Stimulated activated CD8-positive, alpha-beta memory T cell treated with anti-CD3 and anti-CD28 coated beads, Interleukin-15, amount 100 ng/mL, for 24 hours (primary cell): ENCODE measurements around the gene DUSP21.
A peak's percentile ranks its signal among the peaks of the same experiment; 100 is the strongest.
"Not testable (repeated sequence)": the region's sequence is repeated elsewhere in the genome, so short reads cannot be mapped to it uniquely, and the experiment has no call there.

ENCODE experiments used
- DNase-seq: peaks from one replicate; pipeline ENCODE4 v3.0.0-alpha.2; 2020; ENCODE audit warnings: low read depth

Gene DUSP21

GRCh38 chrX:44843753-44844152, at the start of gene DUSP21:
Gene DUSP21, plus strand, starts transcription at chrX:44844021. Its CDS starts 112 bp downstream, at chrX:44844133.
- no peak for DNase-seq

DNA sequence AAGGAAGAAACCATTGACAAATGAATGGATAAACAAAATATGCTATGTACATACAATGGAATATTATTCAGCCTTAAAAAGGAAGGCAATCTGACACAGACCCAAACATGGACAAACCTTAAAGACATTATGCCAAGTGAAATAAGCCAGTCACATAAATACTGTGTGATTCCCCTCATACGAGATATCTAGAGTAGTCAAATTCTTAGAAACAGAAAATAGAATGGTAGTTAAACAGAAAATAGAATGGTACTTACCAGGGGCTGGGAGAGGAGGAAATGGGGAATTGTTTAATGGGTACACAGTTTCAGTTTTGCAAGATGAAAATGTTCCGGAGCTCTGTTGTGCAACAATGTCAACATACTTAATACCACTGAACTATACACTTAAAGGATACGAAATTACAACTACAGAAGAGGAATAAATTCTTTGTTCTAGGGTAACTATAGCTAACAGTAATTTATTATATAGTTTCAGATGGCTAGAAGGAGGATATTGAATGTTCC, 47.8 kb upstream of the DUSP21 start:
- DNase-seq = no peak

DNA sequence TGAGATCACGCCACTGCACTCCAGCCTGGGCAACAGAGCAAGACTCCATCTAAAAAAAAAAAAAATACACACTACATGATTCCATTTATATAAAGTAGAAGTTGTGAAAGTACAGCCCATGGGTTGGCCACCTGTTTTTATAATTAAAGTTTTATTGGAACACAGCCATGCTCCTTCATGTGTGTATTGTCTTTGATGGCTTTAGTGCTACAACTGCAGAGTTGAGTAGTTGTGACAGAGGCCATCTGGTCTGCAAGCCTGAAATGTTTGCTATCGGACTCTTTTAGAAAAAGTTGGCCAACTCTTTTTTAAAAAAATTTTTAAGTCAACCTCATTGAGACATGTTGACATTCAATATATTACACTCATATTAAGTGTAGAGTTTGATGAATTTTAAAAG, 41.2 kb upstream of the DUSP21 start:
- no peak for DNase-seq

- no peak for DNase-seq
Measured at GRCh38 chrX:44815681-44816080, 28.1 kb upstream of the DUSP21 start.

GRCh38 chrX:44816367-44816766, 27.5 kb upstream of the DUSP21 start:
- DNase-seq = no peak

- DNase-seq = no peak
Measured at GRCh38 chrX:44817029-44817428, 26.8 kb upstream of the DUSP21 start.

- no peak for DNase-seq
Measured at GRCh38 chrX:44822601-44823000, 21.2 kb upstream of the DUSP21 start.

- DNase-seq = not testable (repeated sequence)
Measured at GRCh38 chrX:44823193-44823592, 20.6 kb upstream of the DUSP21 start.

GRCh38 chrX:44828008-44828605, 15.7 kb upstream of the DUSP21 start:
- no peak for DNase-seq

GRCh38 chrX:44829832-44830231, 14.0 kb upstream of the DUSP21 start:
- no peak for DNase-seq

- DNase-seq = no peak
Measured at GRCh38 chrX:44842550-44843317, 1.1 kb upstream of the DUSP21 start.

DNA sequence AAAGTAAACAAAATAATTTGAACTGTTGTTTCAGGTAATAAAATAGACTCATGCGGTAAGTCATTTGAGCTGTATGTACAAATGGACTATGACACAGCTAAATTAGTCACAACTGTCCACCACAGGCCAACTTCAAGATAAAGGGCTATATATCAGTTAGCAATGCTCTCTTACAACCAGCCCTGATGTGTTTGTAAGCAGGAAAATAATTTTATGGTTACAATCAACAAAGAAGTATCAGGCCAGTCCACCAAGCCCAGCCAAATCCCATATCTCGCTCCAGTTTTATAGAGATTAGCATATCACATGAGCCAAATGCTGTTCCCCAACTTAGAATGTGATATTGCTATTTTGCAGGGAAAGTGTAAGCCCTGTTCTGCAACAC, 511 bp upstream of the DUSP21 start:
- DNase-seq = no peak

DNA sequence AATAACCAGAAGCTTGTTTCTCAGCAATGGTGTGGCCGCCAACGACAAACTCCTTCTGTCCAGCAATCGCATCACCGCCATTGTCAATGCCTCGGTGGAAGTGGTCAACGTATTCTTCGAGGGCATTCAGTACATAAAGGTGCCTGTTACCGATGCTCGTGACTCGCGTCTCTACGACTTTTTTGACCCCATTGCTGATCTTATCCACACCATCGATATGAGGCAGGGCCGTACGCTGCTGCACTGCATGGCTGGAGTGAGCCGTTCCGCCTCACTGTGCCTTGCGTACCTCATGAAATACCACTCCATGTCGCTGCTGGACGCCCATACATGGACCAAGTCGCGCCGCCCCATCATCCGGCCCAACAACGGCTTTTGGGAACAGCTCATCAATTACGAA, 383 bp downstream of the DUSP21 start:
- DNase-seq = no peak

GRCh38 chrX:44850891-44851290, 7.1 kb downstream of the DUSP21 start:
- not testable (repeated sequence) for DNase-seq

DNA sequence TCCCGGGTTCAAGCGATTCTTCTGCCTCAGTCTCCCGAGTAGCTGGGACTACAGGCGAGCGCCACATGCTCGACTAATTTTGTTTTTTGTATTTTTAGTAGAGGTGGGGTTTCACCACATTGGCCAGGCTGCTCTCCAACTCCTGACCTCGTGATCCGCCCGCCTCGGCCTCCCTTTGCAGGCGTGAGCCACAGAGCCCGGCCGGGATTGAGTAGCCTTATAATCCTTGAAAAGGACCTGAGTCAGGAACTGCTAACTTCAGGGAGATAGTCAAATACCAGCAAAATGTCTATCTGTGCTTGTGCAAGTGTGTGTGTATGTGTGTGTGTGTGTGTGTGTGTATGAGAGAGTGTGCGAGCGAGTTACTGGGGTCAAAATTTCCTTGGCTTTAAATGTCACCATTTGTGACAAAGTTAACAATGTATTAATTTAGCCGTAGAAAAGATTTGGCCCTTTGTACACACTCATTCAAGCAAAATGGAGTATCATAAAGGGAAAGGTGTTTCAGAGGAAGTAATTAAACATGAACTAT, 27.4 kb downstream of the DUSP21 start:
- DNase-seq = no peak

DNA sequence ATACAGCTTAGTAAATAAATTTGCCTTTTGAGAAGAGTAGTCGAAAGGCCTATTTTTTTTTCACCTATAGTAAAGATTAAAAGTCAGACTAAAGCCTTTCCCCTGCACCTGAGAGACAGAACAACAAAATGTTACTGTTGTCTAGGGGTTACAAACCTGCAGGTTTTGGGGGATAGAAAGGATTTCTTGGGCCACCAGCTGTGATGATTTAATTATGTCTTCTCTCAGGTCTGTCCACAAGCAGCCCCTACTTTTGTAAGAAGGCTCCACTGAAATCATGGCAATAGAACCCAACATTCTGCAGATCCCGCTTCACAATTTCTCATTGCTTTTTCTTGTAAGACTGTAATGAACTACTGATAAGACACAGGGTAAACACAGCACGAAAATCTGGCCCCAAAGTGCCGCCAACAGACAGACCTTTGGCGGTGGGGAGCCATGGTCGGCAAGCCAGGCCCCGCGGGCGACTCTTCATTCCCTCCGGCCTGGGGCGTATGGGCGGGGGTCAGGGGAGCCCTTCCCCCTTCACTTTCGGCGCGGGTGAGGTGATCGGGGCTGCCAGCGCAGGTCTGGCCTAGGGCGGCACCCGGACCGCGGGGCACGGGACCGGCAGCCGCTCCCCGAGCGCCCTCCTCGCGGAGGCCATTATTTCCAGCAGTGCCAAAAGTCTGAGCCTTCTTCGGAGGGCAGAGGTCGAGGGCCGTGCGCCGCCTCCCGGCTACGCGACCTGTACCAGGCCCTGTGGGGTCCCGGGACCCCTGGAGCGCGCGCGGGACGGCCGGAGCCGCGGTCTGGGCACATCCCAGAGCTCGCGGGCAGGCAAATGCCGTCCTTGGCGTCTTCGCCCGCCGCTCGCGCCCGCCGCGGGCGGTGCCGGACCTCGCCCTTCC, 28.4 kb downstream of the DUSP21 start:
- peak; percentile 1 for DNase-seq

DNA sequence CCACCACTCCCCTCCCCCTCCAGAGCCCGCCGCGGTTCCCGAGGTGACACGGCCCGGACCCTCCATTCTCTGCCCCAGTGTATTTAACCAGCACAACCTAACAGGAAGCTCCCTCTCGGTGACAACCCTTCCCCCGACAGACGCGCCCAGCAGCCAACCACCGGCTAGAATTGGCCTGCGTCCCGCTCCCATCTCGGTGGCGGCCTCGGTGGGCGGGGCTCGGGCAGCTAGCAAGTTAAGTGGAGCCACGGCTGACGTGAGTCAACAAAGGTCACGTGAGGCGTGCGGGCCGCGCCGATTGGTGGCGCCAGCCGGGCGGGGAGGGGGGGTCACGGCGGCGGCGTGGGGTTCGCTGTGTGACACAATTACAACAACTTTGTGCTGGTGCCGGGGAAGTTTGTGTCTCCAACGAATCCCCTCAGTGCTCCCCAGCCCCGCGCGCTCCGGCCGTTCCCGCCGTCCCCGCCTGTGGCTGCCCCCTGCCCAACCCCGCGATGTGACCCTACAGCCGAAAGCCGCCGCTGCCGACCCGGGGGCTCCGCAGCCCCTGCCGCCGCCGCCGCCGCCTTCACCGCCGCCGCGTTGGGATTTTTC, 29.1 kb downstream of the DUSP21 start, which contains the start of gene KDM6A:
TSS of gene KDM6A (plus strand) at position 368 of the 594 bp plus-strand sequence. CDS start 364 bp downstream, outside the sequence.
- DNase-seq = peak; percentile 80

DNA sequence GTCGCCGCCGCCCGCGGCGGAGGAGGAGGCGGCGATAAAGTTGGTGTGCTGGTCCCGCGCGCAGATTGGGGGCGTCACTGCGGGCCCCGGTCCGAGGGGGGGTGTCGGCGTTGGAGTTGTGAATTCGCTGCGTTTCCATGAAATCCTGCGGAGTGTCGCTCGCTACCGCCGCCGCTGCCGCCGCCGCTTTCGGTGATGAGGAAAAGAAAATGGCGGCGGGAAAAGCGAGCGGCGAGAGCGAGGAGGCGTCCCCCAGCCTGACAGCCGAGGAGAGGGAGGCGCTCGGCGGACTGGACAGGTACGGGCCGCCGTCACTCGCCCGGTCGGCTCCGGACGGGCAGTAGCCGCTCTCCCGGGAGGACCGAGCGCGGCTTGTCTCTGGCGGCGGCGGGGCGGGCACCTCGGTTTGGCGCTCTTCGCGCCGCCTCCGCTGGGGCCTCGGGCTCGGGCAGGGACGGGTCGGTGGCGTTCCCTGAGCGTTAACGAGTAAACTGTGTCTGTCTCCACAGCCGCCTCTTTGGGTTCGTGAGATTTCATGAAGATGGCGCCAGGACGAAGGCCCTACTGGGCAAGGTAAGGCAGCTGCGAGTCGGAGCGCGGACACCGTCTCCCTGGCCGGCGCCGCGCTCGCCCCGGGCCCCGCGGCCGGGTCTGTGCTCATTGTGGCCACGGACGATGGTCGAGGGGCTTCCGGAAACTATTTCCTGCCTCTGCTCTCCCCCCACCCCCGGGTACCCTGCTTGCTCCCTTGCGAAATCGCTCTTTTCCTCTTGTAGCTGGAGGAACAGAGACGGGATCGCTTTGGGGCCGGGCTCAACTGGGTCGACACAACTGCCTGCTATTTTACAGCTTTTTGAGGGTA, 29.8 kb downstream of the DUSP21 start:
- DNase-seq = peak; percentile 10

DNA sequence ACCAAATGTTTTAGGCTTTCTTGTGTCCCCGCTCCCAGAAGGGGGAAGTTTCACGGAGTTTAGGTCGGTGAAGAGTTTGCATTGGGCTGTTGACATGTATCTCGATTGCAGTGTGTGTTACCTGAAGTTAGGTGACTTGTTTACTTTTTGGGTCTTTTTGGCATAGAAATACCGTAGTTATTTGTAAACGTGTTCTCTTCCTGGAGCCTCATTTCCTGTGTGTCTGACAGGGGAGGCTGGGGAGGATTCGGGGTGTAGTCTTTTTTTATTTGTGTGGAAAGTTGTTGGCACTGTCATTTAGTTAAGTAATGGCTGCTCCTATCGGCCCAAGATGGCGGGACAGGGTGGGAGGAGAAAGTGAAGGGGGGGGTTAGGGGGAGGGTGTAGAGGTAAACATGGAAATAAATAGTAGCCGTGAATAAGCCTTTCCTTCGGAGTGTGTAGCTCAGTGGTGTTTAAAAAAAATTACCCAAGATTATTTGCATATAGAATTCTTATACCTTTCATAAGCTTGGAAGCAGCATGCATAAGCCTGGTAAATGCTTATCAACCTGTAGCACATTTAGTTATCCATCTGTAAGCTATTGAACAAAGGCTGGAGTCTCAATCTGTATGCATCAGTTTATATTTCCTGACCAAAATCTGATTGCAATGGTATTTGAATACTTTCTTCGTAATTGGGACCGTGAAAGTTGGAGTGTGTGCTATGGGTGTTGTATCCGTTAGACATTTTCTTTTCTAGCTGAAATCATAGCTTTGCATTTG, 30.8 kb downstream of the DUSP21 start:
- no peak for DNase-seq

DNA sequence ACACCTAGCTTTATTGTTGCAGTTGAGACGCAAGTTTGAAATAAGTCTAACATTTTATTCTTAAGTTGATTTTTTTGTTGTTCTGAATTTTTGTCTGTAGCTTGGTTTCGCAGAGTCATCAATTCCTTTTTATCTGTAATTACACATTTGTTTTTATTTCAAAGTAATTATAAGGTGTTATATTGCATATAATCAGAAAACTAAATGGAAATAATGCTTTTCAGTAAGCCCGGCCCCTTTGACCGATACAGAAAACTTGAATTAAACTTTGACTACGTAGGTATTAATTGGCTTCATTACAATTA, 31.3 kb downstream of the DUSP21 start:
- no peak for DNase-seq
